ENCODE results near the gene CXCR6.

The CXCR6 gene

DNA sequence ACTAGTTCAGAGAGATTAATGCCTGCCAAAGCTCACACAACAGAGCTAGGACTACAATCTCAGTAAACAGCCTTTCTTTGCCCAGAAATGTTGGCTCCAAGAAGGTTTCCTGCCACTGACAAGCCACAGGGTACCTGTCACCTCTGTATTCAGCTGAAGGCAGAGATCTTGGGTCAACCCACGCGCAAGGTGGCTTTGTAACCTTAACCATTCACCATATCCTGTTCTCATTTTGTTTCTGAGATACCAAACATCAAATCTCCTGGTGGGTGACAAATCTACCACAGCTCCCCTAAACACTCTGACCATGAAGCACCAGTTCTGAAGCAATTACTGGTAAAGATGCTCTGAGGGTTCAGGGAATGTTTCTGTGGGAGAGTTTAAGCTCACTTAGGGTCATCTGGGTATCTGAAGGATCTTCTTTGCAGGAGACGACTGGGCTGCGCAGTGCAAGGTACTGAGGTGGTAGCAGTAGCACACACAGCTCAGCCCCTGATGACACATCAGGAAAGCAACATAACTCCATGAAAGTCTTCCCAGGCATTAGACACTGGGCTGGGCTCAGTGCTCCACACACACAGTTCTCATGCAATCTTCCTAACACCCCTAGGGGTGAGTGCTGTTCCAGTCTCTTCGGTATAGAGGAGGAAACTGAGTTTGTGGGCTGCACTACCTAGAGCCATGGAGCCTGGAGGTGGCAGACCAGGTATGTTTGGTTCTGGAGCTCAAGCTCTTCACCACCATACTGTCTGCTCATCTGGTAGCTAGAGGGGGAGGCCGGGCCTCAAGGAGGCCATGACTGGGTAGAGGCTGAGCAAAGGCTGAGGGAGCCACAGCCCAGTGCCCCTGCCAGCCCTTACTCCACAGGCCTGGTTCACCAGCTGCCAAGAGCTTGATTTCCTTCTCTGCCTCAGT is 7.7 kb downstream of the CXCR6 start:
- H3K4me3 Mint-ChIP-seq: peak overlapping the region; percentile 28 to 62

DNA sequence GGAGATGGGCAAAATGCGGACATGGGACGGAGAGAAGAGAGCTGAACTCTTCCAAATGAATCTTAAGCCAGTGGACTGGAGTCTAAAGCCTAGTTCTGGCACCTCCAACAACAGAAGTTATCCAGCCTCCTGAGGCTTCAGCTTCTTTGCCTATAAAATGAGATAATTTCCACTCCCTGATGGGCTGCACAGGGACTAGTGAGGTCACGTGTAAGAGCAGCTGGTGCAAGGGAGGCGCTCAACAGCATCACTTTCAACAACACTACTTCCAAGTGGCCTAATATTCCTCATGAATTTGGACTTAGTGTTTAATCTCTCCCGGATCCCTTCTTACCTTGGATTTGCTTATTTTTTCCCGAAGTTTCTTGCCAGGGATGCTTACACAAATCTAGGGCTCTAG is 8.7 kb downstream of the CXCR6 start:
- H3K27ac Mint-ChIP-seq: no peak overlapping the region

More for the DNA sequence above, 7.7 kb downstream of the CXCR6 start:
- ATAC-seq: peak; percentile 95
- Mint-ChIP-seq H3K27ac (peak overlapping the region in 1 of 2 donors; percentile 79), H3K9me3 (no peaks in the 10 kb centered on the region), H3K4me1 (peaks cover 92% of the 10 kb centered on the region), H3K27me3 (no peaks in the 10 kb centered on the region)
- DNase-seq: peak; percentile 66 to 84

DNA sequence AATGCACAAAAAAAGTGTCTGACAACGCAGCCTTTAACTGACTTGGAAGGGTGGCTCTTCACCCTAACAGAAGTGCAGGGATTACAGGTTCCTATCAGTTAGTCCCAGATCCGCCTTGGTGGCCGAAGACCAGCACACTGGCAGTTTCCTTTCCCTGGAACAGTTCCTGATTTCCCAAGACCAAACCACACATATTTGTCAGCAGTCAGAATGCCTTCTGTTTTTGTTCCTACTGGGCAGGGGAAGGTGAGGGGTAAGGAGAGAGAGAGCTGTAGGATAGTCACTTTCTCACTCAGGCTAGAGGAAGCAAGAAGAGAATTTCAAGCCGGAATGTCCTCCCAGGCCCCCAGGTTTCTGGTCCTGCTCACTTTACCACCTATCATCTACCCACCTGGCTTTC is 9.2 kb downstream of the CXCR6 start:
- DNase-seq (no peak), ATAC-seq (no peak)
- peaks cover 77% of the 10 kb centered on the region for H3K4me1 Mint-ChIP-seq
- no peaks in the 10 kb centered on the region for H3K27me3 Mint-ChIP-seq
- no peaks in the 10 kb centered on the region for H3K9me3 Mint-ChIP-seq
- H3K27ac Mint-ChIP-seq: no peak overlapping the region
- no peak overlapping the region for H3K4me3 Mint-ChIP-seq

More for the DNA sequence above, 8.7 kb downstream of the CXCR6 start:
- H3K4me3 Mint-ChIP-seq: peak overlapping the region in 1 of 2 donors; percentile 36
- no peak for DNase-seq
- no peaks in the 10 kb centered on the region for H3K27me3 Mint-ChIP-seq
- H3K9me3 Mint-ChIP-seq: no peaks in the 10 kb centered on the region
- no peak for ATAC-seq
- peaks cover 82% of the 10 kb centered on the region for H3K4me1 Mint-ChIP-seq

DNA sequence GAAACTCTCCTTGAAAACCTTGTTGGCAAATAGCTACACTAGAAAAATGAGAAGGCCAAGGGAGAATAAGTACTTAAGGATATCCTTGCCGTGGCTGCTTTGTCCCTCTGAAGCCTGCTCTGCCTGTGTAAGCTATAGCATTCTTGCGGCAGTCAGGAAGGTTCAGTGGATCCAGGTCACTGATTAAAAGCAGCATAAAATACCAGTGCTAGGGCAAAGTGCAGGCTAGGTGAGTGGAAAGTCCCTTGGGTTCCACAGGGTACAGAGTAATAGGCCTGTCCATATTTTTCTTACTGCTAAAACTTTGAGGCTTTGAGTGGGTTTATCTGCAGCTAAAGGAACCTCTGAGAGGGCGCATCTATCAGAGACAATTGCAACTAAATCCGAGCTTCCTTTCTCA is 10.3 kb downstream of the CXCR6 start:
- DNase-seq: no peak
- peaks cover 74% of the 10 kb centered on the region for H3K4me1 Mint-ChIP-seq
- no peak overlapping the region for H3K27ac Mint-ChIP-seq
- H3K9me3 Mint-ChIP-seq: no peaks in the 10 kb centered on the region
- no peaks in the 10 kb centered on the region for H3K27me3 Mint-ChIP-seq
- H3K4me3 Mint-ChIP-seq: no peak overlapping the region
- ATAC-seq: no peak

DNA sequence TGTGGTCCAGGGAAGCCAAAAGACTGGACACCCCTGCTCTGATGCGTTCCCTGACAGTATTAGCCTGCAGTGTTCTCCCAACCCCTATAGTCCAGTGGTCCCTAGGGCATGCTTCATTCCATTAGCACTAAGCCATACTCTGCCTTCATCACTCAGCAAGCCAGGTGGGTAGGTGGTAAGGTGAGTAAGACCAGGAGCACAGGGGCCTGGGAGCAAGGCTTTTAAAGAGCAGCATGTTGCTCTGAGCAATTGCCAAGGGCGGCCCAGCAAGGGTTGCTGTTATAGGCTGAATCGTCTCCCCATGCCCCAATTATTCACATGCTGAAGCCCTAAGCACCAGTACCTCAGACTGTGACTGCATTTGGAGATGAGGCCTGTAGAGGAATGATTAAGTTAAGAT is 11.0 kb downstream of the CXCR6 start:
- Mint-ChIP-seq H3K4me3 (no peak overlapping the region), H3K27ac (no peak overlapping the region), H3K27me3 (no peaks in the 10 kb centered on the region), H3K9me3 (no peaks in the 10 kb centered on the region), H3K4me1 (peaks cover 66% of the 10 kb centered on the region)
- no peak for DNase-seq
- ATAC-seq: no peak

DNA sequence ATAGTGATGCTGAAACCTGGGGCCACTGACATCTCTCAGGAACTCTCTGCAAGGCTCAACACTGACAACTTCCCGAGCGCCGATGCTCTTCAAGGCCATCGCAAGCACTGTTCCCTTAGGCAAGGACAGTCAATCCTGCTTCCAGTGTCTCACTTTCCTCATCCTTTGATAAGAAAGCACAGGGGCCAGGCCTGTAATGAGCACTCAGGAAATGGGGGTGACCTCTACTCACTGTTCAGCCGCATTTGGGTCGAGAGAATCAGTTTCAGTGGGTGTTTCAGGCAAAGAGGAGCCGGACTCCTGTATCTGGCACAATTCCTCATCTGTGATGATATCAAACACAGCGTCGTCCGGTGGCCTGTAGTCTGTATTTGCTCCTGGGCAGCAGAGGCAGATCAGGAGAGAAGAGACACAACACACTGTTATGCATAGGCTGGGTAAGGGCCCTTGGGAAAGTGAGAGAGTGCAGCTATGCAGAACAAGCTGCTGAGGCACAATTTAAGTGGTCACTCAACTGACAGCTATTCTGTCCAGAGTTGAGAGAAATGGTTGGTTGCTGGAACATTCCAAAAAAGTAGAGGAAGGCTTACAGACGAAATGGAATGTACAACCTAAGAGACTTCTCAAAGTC is 11.9 kb downstream of the CXCR6 start:
- DNase-seq (no peak), ATAC-seq (no peak)
- Mint-ChIP-seq H3K27ac (peak overlapping the region in 1 of 2 donors; percentile 29), H3K4me1 (peaks cover 58% of the 10 kb centered on the region), H3K4me3 (no peak overlapping the region), H3K27me3 (no peaks in the 10 kb centered on the region), H3K9me3 (no peaks in the 10 kb centered on the region)

DNA sequence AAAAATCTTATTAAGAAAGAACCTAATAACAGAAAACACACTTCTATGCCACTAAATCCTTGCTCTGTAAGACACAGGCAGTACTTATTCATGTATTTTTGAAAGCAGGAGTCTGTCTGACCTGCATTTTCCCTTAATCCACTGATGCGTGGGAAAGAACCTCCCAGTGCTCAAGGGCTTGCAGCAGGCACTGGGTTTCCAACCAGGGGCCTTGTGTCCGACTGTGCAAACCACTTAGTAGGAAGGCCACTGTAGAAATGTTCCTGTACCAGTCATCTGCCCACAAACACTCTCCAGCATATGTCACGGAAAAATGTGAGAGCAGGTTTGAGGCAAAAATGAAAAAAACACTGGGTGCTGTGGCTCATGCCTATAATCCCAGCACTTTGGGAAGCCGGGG is 12.4 kb downstream of the CXCR6 start:
- no peak for DNase-seq
- H3K9me3 Mint-ChIP-seq: peaks cover 0 to 1% of the 10 kb centered on the region in 2 donors
- no peak for ATAC-seq
- H3K27ac Mint-ChIP-seq: peak overlapping the region in 1 of 2 donors; percentile 27
- no peak overlapping the region for H3K4me3 Mint-ChIP-seq
- no peaks in the 10 kb centered on the region for H3K27me3 Mint-ChIP-seq
- peaks cover 54% of the 10 kb centered on the region for H3K4me1 Mint-ChIP-seq

DNA sequence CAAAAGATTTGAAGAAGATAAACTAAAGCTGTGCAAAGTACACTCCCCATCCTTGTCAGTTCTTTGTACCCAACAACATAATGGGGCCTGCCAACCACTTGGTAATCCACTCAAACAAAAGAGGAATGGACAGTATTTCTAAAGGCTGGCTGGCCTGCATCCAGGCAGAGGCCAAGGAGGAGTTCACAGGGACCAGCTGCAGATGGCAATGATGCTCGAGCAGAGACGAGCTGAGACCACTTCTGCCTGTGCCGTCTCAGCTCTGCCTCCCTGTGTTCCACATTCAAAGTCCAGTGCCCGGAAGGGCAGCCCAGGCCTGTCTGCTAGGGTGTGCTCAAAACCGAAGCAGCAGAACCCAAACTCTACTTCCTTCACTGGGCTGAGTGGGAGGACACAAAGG is 14.3 kb downstream of the CXCR6 start:
- Mint-ChIP-seq H3K4me3 (no peak overlapping the region), H3K27me3 (no peaks in the 10 kb centered on the region), H3K9me3 (peaks cover 0 to 5% of the 10 kb centered on the region in 2 donors), H3K27ac (no peak overlapping the region), H3K4me1 (peaks cover 54% of the 10 kb centered on the region)
- ATAC-seq: no peak
- DNase-seq: no peak

DNA sequence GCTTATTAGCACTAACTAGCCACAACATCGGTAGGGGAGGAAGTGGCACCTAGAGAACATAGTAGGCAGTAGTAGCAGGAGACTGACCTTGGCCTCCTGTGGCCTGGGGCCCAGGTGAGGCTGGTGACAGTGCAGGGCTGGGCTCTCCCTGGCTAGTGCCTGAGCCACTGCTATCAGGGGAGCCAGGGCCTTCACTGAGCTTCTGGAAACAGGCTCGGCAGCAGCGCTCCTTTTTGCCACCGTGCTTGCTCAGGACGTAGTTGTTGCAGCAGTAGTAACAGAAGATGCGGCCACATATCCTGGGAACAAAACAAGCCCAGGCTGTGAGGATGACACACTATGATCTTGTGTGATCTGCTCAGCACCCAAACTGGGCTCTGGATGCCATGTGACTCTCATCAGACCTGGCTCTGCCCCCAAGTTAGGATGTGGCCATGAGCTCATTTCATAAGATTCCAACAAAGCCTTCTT is 15.1 kb downstream of the CXCR6 start:
- Mint-ChIP-seq H3K4me3 (no peak overlapping the region), H3K27ac (no peak overlapping the region), H3K4me1 (peaks cover 54% of the 10 kb centered on the region), H3K9me3 (peaks cover 0 to 5% of the 10 kb centered on the region in 2 donors), H3K27me3 (no peaks in the 10 kb centered on the region)
- DNase-seq (no peak), ATAC-seq (no peak)

DNA sequence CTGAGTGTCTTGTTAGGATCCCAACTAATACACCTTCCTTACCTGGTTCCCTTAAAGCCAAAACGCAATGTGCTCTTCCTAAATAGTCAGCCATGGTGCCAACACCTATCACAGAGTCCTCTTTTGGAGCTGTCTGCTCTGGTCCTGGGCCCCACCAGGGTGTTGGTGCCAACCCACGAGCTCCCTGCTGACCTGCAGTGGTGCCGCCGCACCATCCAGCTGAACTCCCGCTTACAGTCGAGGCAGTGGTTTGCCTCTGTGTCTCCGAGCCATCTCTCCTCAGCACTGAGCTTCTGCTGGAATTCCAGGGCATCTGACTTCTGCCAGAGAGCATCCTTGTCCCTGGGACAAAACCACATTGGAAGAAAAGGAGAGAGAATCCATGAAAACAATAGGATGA is 15.9 kb downstream of the CXCR6 start:
- H3K9me3 Mint-ChIP-seq: peaks cover 0 to 5% of the 10 kb centered on the region in 2 donors
- no peak for ATAC-seq
- no peaks in the 10 kb centered on the region for H3K27me3 Mint-ChIP-seq
- DNase-seq: no peak
- no peak overlapping the region for H3K27ac Mint-ChIP-seq
- no peak overlapping the region for H3K4me3 Mint-ChIP-seq
- H3K4me1 Mint-ChIP-seq: peaks cover 55% of the 10 kb centered on the region

DNA sequence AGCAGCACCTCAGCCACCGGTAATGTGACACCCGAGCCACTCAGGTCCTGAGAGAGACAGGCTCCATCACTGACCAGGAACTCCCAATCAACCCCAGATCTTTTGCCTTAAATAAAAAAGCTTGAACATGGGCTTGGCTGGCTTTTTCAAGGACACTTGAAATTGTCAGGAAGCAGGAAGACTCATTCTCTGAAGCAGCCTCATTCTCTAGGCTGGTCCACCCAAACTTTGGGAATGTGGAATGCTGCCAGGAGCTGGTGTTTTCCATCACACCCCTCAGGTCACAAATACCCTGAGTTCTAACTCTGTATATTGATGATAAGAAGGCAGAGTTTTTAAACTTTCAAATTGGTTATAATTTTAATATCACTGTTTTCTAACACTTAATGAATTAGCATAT is 17.0 kb downstream of the CXCR6 start:
- H3K4me1 Mint-ChIP-seq: peaks cover 60% of the 10 kb centered on the region
- peaks cover 0 to 5% of the 10 kb centered on the region in 2 donors for H3K9me3 Mint-ChIP-seq
- no peak overlapping the region for H3K27ac Mint-ChIP-seq

DNA sequence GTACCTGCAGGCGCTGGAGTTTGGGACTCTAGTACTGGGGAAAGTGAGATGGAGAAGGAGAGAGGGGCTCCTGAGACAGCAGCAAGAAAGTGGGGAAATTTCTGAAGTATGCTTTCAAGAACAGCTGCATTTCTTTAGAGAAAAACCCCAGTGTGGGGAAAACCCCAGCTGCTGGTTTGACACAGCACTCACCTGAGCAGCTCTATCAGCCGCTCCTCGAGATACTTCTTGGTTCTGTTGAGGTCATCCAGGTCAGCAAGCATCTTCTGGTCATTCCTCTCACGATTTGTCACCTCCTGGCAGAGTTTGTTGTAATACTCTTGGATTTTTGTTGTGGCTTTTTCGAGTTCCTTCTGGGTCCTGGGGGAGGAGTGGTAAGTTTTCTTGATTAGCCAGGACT is 18.8 kb downstream of the CXCR6 start:
- Mint-ChIP-seq H3K4me1 (peaks cover 72% of the 10 kb centered on the region), H3K27me3 (no peaks in the 10 kb centered on the region), H3K4me3 (peak overlapping the region; percentile 31 to 47), H3K27ac (no peak overlapping the region), H3K9me3 (peaks cover 0 to 5% of the 10 kb centered on the region in 2 donors)
- ATAC-seq: peak; percentile 75
- peak; percentile 36 to 58 for DNase-seq

More for the DNA sequence above, 17.0 kb downstream of the CXCR6 start:
- no peak for DNase-seq
- no peak overlapping the region for H3K4me3 Mint-ChIP-seq
- ATAC-seq: no peak
- H3K27me3 Mint-ChIP-seq: no peaks in the 10 kb centered on the region

DNA sequence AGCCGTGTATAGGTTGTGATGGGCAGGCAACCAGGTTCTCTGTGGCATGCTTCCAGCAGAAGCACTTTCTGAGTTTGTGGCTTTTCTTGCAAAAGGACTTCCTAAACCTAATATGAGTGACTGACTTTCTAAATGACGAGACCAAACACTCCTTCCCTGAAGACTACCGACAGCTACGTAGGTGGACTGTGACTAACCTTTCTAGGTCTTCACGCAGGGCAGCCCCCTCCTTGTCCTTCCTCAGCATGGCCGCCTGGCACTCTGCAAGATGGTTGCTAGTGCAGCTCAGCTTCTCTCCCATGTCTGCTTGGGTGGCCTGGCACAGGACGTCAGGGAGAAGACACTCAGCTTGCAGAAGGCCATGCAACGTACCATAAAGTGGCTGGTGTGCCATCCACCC is 20.9 kb downstream of the CXCR6 start:
- H3K4me3 Mint-ChIP-seq: peak overlapping the region; percentile 20 to 51
- peak; percentile 61 to 75 for DNase-seq

DNA sequence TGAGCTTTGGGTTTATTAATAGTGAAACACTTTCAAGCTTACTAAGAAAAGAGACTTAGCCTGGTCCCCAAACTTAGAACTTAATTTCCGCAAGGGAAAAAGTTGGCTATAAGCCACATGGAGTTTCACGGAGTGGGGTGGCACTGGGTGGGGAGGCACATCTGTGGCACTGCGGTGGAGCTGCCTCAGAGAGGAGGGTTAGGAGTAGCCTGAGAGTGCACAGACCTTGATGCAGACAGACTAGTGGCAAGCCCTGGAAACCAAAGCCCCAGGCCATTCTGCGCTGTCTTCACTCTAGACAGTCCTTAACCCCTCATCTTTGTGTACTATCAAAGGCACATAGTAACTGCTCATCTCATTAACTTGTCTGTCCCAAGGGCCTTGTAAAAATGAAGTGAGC is 22.0 kb downstream of the CXCR6 start:
- DNase-seq (no peak), ATAC-seq (peak; percentile 45)
- Mint-ChIP-seq H3K27ac (peak overlapping the region in 1 of 2 donors; percentile 72), H3K4me3 (peak overlapping the region; percentile 24 to 50), H3K4me1 (peaks cover 97% of the 10 kb centered on the region), H3K27me3 (no peaks in the 10 kb centered on the region), H3K9me3 (peaks cover 0 to 5% of the 10 kb centered on the region in 2 donors)

More for the DNA sequence above, 20.9 kb downstream of the CXCR6 start:
- Mint-ChIP-seq H3K4me1 (peaks cover 85% of the 10 kb centered on the region), H3K27me3 (no peaks in the 10 kb centered on the region), H3K27ac (peak overlapping the region in 1 of 2 donors; percentile 72), H3K9me3 (peaks cover 0 to 5% of the 10 kb centered on the region in 2 donors)
- peak; percentile 93 for ATAC-seq

DNA sequence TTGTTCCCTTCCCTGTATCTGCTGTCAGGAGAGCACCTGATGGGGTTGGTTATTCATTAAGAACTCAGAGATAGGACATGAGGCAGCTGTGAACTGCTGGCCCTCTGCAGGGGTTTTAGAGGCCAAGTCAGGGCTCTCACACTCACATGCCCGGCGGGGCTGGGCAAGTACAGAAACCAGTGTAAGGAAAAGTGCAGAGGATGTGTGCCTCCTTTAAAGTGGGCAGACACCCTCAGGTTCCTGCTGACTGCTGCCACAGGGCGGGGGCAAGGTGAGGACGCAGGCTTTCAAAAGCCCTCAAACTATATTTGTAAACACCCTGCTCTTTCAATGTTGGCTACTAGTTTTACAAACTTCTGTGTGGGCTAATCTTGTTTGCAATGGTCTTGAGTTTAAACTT is 22.4 kb downstream of the CXCR6 start:
- H3K9me3 Mint-ChIP-seq: peaks cover 0 to 4% of the 10 kb centered on the region in 2 donors
- DNase-seq (no peak), ATAC-seq (peak; percentile 31)
- H3K4me1 Mint-ChIP-seq: peaks cover 99% of the 10 kb centered on the region
- H3K27me3 Mint-ChIP-seq: no peaks in the 10 kb centered on the region
- H3K27ac Mint-ChIP-seq: peak overlapping the region; percentile 27 to 81
- H3K4me3 Mint-ChIP-seq: peak overlapping the region in 1 of 2 donors; percentile 50

DNA sequence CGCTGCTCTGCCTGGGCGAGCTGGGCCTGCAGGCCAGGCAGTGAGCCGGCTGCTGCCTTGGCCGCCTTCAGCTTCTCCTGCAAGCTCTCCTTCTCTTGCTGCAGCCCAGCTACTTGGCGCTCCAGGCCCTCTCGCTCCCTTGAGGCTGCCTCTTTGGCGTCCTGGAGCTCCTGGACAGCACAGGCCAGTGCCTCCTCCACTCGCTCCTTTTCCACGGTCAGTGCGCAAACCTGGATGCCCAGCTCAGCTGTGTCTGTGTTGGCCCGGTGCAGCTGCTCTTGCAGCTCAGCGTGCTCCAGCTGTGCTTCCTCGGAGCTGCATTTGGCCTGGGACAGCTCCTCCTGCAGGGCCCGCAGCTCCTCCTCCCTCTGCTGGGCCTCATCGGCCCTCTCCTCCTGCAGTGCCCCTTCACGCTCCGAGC is 23.1 kb downstream of the CXCR6 start:
- Mint-ChIP-seq H3K9me3 (no peaks in the 10 kb centered on the region), H3K27me3 (no peaks in the 10 kb centered on the region), H3K27ac (no peak overlapping the region), H3K4me1 (peaks cover 95% of the 10 kb centered on the region), H3K4me3 (no peak overlapping the region)
- ATAC-seq: no peak
- no peak for DNase-seq

All from stimulated activated naive CD8-positive, alpha-beta T cell treated with anti-CD3 and anti-CD28 coated beads, Interleukin-15, amount 100 ng/mL, for 72 hours (primary cell).